ENCODE results near the gene FRMD6. TPM values are rescaled to one million over a fixed set of nuclear protein-coding genes. Genes with fewer than 3 reads are reported as not detected.

FRMD6 gene
- total and polyA plus RNA-seq, 9 of the 15 experiments (the other 6 are each of a cell fraction or from before 2014, with no cell fraction given): 0.11 to 0.92 (median 0.53) TPM

DNA sequence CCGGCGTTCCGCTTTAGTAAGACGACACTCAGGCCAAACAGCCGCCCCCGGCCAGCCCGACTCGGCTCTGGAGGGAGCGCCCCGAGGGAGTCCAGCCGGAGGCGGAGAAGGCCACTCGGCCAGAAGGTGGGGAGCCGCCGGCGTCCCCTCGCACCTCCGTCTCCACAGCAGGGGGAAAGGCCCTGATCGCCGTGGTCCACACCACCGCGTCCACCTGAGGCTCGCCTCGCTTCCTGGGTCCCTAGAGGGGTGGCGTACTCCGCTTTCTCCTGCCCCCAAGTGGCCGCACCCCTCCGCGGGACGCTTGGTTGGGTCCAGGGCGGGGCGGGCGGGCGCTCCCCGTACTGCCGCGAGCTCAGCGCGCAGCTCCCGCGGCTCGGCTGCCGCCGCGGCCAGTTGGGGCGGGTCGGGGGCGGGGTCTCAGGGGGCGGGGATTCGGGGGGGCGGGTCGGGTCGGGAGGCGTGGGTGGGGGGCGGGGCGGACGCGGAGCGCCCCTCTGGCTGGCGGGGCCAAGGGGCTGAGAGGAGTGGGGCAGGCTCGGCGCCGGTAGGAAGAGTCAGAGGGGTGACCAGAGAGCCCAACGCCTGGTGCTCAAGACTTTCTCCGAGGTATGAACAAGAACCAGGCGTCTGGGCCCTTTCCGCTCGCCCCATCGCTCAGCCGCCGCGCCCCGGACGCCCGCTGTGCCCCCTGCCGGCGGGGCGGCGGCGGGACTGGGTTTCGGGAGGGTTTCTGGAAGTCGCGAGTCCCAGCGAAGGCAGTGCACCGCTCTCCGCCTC lies at the start of gene FRMD6 (continued):
- TF ChIP-seq, protein P1, sequence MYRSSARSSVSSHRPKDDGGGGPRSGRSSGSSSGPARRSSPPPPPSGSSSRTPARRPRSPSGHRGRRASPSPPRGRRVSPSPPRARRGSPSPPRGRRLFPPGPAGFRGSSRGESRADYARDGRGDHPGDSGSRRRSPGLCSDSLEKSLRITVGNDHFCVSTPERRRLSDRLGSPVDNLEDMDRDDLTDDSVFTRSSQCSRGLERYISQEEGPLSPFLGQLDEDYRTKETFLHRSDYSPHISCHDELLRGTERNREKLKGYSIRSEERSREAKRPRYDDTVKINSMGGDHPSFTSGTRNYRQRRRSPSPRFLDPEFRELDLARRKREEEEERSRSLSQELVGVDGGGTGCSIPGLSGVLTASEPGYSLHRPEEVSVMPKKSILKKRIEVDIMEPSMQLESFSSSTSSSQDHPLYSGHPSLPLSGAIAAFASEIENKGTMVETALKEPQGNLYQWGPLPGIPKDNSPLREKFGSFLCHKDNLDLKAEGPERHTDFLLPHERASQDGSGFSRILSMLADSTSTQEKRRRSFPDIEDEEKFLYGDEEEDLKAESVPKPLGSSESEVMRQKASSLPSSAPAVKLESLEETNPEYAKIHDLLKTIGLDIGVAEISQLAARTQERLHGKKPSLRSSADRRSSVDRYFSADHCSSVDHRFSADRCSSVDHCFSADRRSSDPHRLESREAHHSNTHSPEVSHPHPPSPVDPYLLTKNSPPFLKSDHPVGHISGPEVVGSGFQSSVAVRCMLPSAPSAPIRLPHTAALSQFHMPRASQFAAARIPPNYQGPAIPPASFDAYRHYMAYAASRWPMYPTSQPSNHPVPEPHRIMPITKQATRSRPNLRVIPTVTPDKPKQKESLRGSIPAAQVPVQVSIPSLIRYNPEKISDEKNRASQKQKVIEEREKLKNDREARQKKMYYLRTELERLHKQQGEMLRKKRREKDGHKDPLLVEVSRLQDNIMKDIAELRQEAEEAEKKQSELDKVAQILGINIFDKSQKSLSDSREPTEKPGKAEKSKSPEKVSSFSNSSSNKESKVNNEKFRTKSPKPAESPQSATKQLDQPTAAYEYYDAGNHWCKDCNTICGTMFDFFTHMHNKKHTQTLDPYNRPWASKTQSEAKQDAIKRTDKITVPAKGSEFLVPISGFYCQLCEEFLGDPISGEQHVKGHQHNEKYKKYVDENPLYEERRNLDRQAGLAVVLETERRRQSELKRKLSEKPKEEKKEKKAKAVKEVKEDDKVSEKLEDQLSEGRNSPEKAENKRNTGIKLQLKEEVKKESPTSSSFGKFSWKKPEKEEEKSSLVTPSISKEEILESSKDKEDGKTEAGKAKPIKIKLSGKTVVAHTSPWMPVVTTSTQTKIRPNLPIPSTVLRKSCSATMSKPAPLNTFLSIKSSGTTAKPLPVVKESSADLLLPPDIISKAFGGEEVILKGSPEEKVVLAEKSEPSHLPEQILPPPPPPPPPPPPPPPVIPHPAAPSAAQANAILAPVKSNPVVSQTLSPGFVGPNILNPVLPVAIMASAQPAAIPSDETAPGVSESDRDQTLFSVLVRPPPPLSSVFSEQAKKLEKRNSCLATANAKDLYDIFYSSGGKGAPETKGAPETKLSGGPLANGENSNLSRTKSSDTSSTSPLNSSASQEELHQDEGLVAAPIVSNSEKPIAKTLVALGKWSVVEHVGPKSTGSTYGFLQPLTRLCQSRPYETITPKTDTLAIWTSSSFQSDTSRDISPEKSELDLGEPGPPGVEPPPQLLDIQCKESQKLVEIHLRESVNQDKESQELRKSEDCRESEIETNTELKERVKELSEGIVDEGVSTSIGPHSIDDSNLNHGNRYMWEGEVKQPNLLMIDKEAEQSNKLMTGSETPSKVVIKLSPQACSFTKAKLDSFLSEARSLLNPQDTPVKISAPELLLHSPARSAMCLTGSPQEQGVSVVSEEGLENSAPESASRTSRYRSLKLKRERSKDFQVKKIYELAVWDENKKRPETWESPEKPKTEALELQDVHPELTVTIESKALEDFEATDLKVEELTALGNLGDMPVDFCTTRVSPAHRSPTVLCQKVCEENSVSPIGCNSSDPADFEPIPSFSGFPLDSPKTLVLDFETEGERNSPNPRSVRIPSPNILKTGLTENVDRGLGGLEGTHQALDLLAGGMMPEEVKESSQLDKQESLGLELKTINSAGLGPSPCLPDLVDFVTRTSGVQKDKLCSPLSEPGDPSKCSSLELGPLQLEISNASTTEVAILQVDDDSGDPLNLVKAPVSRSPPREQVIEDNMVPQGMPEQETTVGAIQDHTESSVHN (IDR thresholded peaks at IDR 0.05; ENCODE audit: borderline replicate concordance in 1 of 2, low read depth in 1 of 2): no peak
- TF ChIP-seq ZFX (CRISPR knock-in tag; IDR thresholded peaks at IDR 0.05) (peak; percentile 71), CEBPZ (IDR thresholded peaks at IDR 0.05; ENCODE audit: borderline replicate concordance, low read depth, low read length) (no peak), ZC3H4 (CRISPR knock-in tag; IDR thresholded peaks at IDR 0.05; ENCODE audit: borderline replicate concordance) (no peak), SMC3 (conservative IDR thresholded peaks at IDR 0.05; ENCODE audit: insufficient read depth, low read depth, low read length) (0 out of 2 replicates have a peak, but pooled peaks have one; percentile 12), MCM5 (IDR thresholded peaks at IDR 0.05; ENCODE audit: low read depth) (no peak), PYGO2 (tag; IDR thresholded peaks at IDR 0.05) (no peak), FOXA1 (IDR thresholded peaks at IDR 0.05; ENCODE audit: borderline replicate concordance) (no peak), MAZ (CRISPR knock-in tag; conservative IDR thresholded peaks at IDR 0.05 in 1 of 2, IDR thresholded peaks at IDR 0.05 in 1 of 2) (peak; percentile 51 to 62; a peak in 2 of 4 replicates), ZNF280A (IDR thresholded peaks at IDR 0.05; ENCODE audit: low read depth, partially characterized antibody) (no peak)
- TF ChIP-seq, protein P2, sequence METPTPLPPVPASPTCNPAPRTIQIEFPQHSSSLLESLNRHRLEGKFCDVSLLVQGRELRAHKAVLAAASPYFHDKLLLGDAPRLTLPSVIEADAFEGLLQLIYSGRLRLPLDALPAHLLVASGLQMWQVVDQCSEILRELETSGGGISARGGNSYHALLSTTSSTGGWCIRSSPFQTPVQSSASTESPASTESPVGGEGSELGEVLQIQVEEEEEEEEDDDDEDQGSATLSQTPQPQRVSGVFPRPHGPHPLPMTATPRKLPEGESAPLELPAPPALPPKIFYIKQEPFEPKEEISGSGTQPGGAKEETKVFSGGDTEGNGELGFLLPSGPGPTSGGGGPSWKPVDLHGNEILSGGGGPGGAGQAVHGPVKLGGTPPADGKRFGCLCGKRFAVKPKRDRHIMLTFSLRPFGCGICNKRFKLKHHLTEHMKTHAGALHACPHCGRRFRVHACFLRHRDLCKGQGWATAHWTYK (CRISPR knock-in tag; IDR thresholded peaks at IDR 0.05): 0 out of 2 replicates have a peak, but pooled peaks have one; percentile 37
